Limb (tissue), 2 donors: Measurements from ENCODE around the gene NDUFB6.
"Not testable (repeated sequence)": the region's sequence is repeated elsewhere in the genome, so short reads cannot be mapped to it uniquely, and the experiment has no call there.

Experiments
- DNase-seq, 2 donors: peaks; one replicate each; pipeline ENCODE4 v3.0.0-alpha.2; 2016; ENCODE audit errors: extremely low spot score in 2 of 2

NDUFB6 gene

DNA sequence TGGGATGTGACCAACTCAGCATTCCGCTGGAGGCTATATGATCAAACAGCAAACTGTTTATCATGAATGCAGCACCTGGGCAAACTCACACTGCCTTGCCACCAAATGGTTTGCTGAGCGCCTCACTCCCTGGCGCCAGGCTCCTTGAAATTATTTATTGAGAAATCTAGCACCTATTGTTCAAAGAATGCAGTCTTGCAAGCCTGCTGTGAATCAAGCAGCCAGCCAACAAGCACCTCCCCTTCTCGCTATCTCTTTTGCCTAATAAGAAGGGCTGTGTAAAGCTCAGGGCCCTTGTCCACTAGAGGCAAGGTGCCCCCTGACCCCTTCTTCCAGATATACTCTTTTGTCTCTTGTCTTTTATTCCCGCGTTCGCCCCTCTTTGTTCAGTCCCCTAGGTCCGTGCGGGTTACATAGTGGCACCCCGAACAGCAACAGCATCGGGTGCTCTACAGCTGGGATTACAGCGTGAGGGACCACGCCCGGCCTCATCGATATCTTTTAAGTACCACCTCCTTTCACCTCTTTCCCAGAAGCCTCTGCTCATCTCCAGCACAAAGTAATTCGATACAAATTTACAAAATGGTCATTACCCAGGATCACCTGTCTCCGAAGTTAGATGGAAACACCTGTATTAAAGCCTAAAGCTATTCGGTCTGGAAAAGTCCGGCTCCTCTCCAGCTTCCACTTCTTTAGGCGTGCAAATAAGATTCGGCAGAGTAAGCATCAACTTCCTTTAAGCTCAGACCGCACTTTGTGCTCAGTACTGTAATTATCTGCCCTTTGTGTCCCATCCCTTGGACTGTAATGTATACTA, 47.9 kb downstream of the NDUFB6 start:
- DNase-seq = no peak

DNA sequence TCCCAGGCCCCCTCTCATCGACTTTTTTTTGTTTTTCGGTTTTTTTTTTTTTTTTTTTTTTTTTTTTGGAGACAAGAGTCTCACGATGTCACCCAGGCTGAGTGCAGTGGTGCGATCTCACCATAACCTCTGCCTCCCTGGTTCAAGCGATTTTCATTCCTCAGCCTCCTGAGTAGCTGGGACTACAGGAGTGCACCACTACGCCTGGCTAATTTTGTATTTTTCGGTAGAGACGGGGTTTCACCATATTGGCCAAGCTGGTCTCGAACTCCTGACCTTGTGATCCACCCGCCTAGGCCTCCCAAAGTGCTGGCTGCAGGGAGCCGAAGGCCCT, 48.4 kb downstream of the NDUFB6 start:
- not testable (repeated sequence) for DNase-seq

DNA sequence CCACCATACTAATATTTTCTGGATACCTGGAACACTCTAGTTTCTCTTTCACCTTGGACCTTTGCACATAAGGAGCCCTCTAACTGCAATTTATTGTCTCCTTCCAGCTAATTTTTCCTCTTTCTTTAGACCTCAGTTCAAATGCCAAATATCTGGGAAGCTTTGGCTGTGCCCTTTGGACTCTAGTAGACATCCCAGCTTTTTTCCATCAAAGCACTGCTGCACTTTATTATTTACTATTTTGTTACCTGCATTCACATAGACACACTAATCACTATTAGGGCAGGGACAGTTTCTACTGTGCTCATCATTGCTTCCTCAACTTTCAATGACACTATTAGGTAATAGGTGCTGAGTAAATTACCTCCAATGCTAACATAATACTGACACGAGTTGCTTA, 49.0 kb downstream of the NDUFB6 start:
- no peak for DNase-seq

DNA sequence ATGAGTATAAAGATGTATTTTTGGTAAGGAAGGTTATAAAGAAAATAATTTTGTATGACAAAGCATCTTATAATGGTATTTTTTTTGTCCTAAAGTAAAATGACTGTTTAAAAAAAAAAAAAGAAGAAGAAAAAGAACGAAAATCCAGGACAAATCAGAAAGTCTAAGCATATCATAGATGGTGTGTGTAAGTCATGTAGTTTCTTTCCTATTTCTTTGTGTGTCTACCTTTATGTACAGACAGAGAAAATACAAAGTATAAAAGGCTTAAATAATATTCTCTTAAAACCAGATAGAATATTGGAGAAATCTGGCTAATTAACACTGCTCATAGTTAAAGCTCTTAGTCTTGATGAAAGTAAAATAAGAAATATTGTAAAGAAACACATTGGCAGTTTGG, 54.7 kb downstream of the NDUFB6 start:
- no peak for DNase-seq

DNA sequence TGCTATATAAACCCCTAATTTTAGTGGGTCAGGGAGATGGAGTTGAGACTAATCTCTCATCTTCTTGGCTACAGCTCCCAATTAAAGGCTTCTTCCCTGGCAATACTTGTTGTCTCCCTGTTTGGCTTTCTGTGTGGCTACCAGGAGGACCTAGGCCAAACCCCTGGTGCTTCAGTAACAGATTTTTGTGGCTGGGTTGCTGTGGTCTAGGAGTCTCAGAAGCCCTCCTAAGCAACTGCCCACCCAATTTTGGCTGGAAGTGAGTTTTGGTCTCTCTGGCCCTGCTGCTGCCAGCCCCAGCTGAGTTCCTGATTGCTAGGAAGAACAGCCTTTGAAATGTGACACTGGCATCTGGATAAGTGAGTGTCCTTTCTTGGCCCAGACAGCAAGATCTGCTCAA, 56.7 kb downstream of the NDUFB6 start:
- DNase-seq = no peak

DNA sequence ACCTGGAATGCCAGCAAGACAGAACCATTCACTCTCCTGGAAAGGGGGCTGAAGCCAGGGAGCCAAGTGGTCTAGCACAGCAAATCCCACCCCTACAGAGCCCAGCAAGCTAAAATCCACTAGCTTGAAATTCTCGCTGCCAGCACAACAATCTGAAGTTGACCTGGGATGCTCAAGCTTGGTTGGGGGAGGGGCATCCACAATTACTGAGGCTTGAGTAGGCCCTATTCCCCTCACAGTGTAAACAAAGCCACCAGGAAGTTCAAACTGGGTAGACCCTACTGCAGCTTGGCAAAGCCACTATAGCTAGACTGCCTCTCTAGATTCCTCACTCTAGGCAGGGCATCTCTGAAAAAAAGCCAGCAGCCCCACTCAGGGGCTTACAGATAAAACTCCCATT, 64.2 kb downstream of the NDUFB6 start:
- no peak for DNase-seq

DNA sequence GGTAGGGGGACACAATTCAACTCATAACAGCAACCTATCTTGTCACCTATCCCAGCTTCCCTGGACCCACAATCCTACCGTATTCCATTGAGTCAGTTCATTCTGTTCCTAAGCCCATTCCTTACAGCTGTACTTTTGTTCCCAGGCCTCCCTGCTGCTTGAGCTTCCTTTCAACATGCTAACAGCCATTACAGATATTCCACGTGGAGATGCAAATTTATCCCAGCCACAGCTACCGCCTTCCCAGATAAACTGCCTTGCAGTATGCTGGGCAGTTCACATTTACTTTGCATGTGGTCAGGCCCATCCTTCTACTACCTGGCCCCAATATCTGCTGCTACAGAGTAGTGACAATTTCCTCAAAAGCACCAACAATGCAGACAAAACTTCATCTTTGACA, 70.0 kb downstream of the NDUFB6 start:
- DNase-seq = no peak
